KMS-11 (cell line): ENCODE data around the gene DCAF4.

Experiments
- H2AFZ ChIP-seq: fragments of 200-600 bp; sonication (generic); 2 replicates; pipeline ENCODE4 v1.6.1; 2016; ENCODE audit warnings: antibody characterized with exemption, mixed run types, low read depth
- H3K27ac ChIP-seq: fragments of 200-600 bp; sonication (generic); 2 replicates; pipeline ENCODE4 v1.6.1; 2016; ENCODE audit warnings: mild to moderate bottlenecking, mixed run types
- H3K27me3 ChIP-seq: fragments of 200-600 bp; sonication (generic); 2 replicates; pipeline ENCODE4 v1.6.1; 2017; ENCODE audit warnings: mild to moderate bottlenecking, low read depth, mixed run types, moderate library complexity; ENCODE audit not compliant: insufficient read depth
- H3K36me3 ChIP-seq: fragments of 200-600 bp; sonication (generic); 2 replicates; pipeline ENCODE4 v1.6.1; 2017; ENCODE audit warnings: mild to moderate bottlenecking, mixed run types; ENCODE audit not compliant: insufficient read depth
- H3K4me1 ChIP-seq: fragments of 200-600 bp; sonication (generic); 2 replicates; pipeline ENCODE4 v1.6.1; 2016; ENCODE audit warnings: mild to moderate bottlenecking, low read depth, mixed run types; ENCODE audit not compliant: poor library complexity, severe bottlenecking
- H3K4me2 ChIP-seq: fragments of 200-600 bp; sonication (generic); 2 replicates; pipeline ENCODE4 v1.7.0; 2016; ENCODE audit warnings: mild to moderate bottlenecking, mixed run types
- H3K4me3 ChIP-seq: fragments of 200-600 bp; sonication (generic); IDR thresholded peaks from 2 replicates; pipeline ENCODE4 v1.6.1; 2017; ENCODE audit warnings: low read depth, low read length, mixed read lengths; ENCODE audit not compliant: insufficient read depth
- H3K79me2 ChIP-seq: fragments of 200-600 bp; sonication (generic); 2 replicates; pipeline ENCODE4 v1.6.1; 2016; ENCODE audit warnings: low read depth, mixed run types; ENCODE audit not compliant: insufficient read depth
- H3K9ac ChIP-seq: fragments of 200-600 bp; sonication (generic); 2 replicates; pipeline ENCODE4 v1.6.1; 2016; ENCODE audit warnings: mild to moderate bottlenecking, mixed run types
- H4K20me1 ChIP-seq: fragments of 200-600 bp; sonication (generic); 2 replicates; pipeline ENCODE4 v1.6.1; 2016; ENCODE audit warnings: mild to moderate bottlenecking, mixed run types; ENCODE audit not compliant: insufficient read depth
- CTCF ChIP-seq: fragments of 200-600 bp; sonication (generic); conservative IDR thresholded peaks from 2 replicates; pipeline ENCODE4 v1.6.1; 2017; ENCODE audit warnings: low read depth, mild to moderate bottlenecking, antibody characterized with exemption, low read length, moderate library complexity, mixed read lengths

Gene DCAF4

GRCh38 chr14:72925171-72925759 is 999 bp upstream of the DCAF4 start:
- Histone ChIP-seq H3K27ac (no peak overlapping the region), H3K4me3 (no peak overlapping the region), H3K27me3 (no peaks in the 10 kb centered on the region), H3K4me1 (peaks cover 4% of the 10 kb centered on the region), H3K4me2 (peak overlapping the region; percentile 46; the same call in 1 of the 2 replicates), H3K9ac (peak overlapping the region; percentile 22; the same call in 1 of the 2 replicates), H2AFZ (peak overlapping the region; percentile 54), H3K36me3 (no peaks in the 10 kb centered on the region), H4K20me1 (no peaks in the 10 kb centered on the region), H3K79me2 (peaks cover 21% of the 10 kb centered on the region)
- no peak for TF ChIP-seq CTCF

- peak overlapping the region; percentile 22; the same call in 1 of the 2 replicates for H3K9ac ChIP-seq
- H3K79me2 ChIP-seq, result peaks cover 26% of the 10 kb centered on the region
- no peak overlapping the region for H3K4me3 ChIP-seq
- H3K27ac ChIP-seq, result peak overlapping the region; percentile 96; the same call in 1 of the 2 replicates
- peaks cover 4% of the 10 kb centered on the region for H3K4me1 ChIP-seq
- peak overlapping the region; percentile 54 for H2AFZ ChIP-seq
- H3K27me3 ChIP-seq, result no peaks in the 10 kb centered on the region
- H3K4me2 ChIP-seq, result peak overlapping the region; percentile 46; the same call in 1 of the 2 replicates
- no peaks in the 10 kb centered on the region for H3K36me3 ChIP-seq
- no peak for TF ChIP-seq CTCF
- no peaks in the 10 kb centered on the region for H4K20me1 ChIP-seq
Measured at GRCh38 chr14:72925815-72926291, 411 bp upstream of the DCAF4 start.

- Histone ChIP-seq H3K79me2 (peaks cover 57% of the 10 kb centered on the region), H3K9ac (no peak overlapping the region)
Measured at GRCh38 chr14:72928872-72929271, 2.6 kb downstream of the DCAF4 start.

GRCh38 chr14:72929316-72930080 is 3.2 kb downstream of the DCAF4 start:
- Histone ChIP-seq H4K20me1 (no peaks in the 10 kb centered on the region), H3K27ac (no peak overlapping the region), H3K36me3 (no peaks in the 10 kb centered on the region), H3K4me3 (no peak overlapping the region), H3K27me3 (no peaks in the 10 kb centered on the region), H3K4me2 (no peak overlapping the region), H3K4me1 (peaks cover 14% of the 10 kb centered on the region), H2AFZ (no peak overlapping the region), H3K79me2 (peaks cover 61% of the 10 kb centered on the region), H3K9ac (no peak overlapping the region)
- no peak for TF ChIP-seq CTCF

More at GRCh38 chr14:72928872-72929271, 2.6 kb downstream of the DCAF4 start:
- H3K4me2 ChIP-seq, result no peak overlapping the region
- no peaks in the 10 kb centered on the region for H3K36me3 ChIP-seq
- no peak for TF ChIP-seq CTCF
- no peaks in the 10 kb centered on the region for H3K27me3 ChIP-seq
- H3K4me3 ChIP-seq, result no peak overlapping the region
- H4K20me1 ChIP-seq, result no peaks in the 10 kb centered on the region
- no peak overlapping the region for H2AFZ ChIP-seq
- H3K27ac ChIP-seq, result no peak overlapping the region
- H3K4me1 ChIP-seq, result peaks cover 14% of the 10 kb centered on the region
